GM23338 (cell line): Measurements from ENCODE around the gene NHERF1. TPM values are rescaled to one million over a fixed set of nuclear protein-coding genes. Genes with fewer than 3 reads are reported as not detected.

Experiments used
- ATAC-seq: fragments of 200-7000 bp; cut with Tn5 transposase; 3 replicates; pipeline ENCODE4 v1.9.1; 2020
- DNase-seq: peaks from one replicate; pipeline ENCODE4 v3.0.0-alpha.2; 2015; ENCODE audit warnings: low spot score
- H2AFZ ChIP-seq: fragments of 200-600 bp; sonication (generic); 2 replicates; pipeline ENCODE4 v1.8.0; 2016; ENCODE audit warnings: antibody characterized with exemption, mild to moderate bottlenecking, moderate library complexity
- H3F3A ChIP-seq: fragments of 200-600 bp; sonication (generic); replicated peaks from 2 replicates; pipeline ENCODE4 v1.8.0; 2017; ENCODE audit warnings: antibody characterized with exemption, mixed run types, low read depth
- H3K27ac ChIP-seq: fragments of 200-600 bp; sonication (generic); 2 replicates; pipeline ENCODE4 v1.6.1; 2016; ENCODE audit warnings: low read depth
- H3K27me3 ChIP-seq: fragments of 200-600 bp; sonication (generic); 2 replicates; pipeline ENCODE4 v1.8.0; 2016; ENCODE audit warnings: mild to moderate bottlenecking, mixed run types, moderate library complexity; ENCODE audit not compliant: insufficient read depth
- H3K36me3 ChIP-seq: fragments of 200-600 bp; sonication (generic); 2 replicates; pipeline ENCODE4 v1.8.0; 2016; ENCODE audit warnings: mild to moderate bottlenecking; ENCODE audit not compliant: insufficient read depth
- H3K4me1 ChIP-seq: fragments of 200-600 bp; sonication (generic); 2 replicates; pipeline ENCODE4 v1.8.0; 2016; ENCODE audit warnings: mild to moderate bottlenecking, moderate library complexity; ENCODE audit not compliant: insufficient read depth
- H3K4me2 ChIP-seq: fragments of 200-600 bp; sonication (generic); 2 replicates; pipeline ENCODE4 v1.7.1; 2017; ENCODE audit warnings: mixed run types
- H3K4me3 ChIP-seq: fragments of 200-600 bp; sonication (generic); 2 replicates; pipeline ENCODE4 v1.6.1; 2016; ENCODE audit warnings: mixed run types
- H3K79me2 ChIP-seq: fragments of 200-600 bp; sonication (generic); replicated peaks from 2 replicates; pipeline ENCODE4 v1.8.0; 2017; ENCODE audit warnings: mild to moderate bottlenecking; ENCODE audit not compliant: insufficient read depth
- H3K9me2 ChIP-seq: fragments of 200-600 bp; sonication (generic); 2 replicates; pipeline ENCODE4 v1.8.0; 2017; ENCODE audit not compliant: insufficient read depth
- H4K20me1 ChIP-seq: fragments of 200-600 bp; sonication (generic); replicated peaks from 2 replicates; pipeline ENCODE4 v1.8.0; 2017; ENCODE audit warnings: mild to moderate bottlenecking; ENCODE audit not compliant: insufficient read depth
- H3K27ac Mint-ChIP-seq: 2 replicates; pipeline ENCODE4 v1.8.0; 2020; ENCODE audit warnings: inconsistent platforms, mild to moderate bottlenecking, moderate library complexity, mixed read lengths
- H3K27me3 Mint-ChIP-seq: 3 replicates; pipeline ENCODE4 v1.8.0; 2022; ENCODE audit warnings: low read depth, mild to moderate bottlenecking, moderate library complexity, mixed read lengths, inconsistent platforms; ENCODE audit not compliant: insufficient read depth, poor library complexity
- H3K36me3 Mint-ChIP-seq: 3 replicates; pipeline ENCODE4 v1.8.0; 2021; ENCODE audit warnings: low read depth, mild to moderate bottlenecking, inconsistent platforms, moderate library complexity, mixed read lengths
- H3K4me1 Mint-ChIP-seq: 3 replicates; pipeline ENCODE4 v1.8.0; 2020; ENCODE audit warnings: mild to moderate bottlenecking, inconsistent platforms, mixed read lengths
- H3K4me3 Mint-ChIP-seq: 3 replicates; pipeline ENCODE4 v1.8.0; 2021; ENCODE audit warnings: moderate library complexity, mild to moderate bottlenecking, inconsistent platforms, mixed read lengths
- H3K9me3 Mint-ChIP-seq: 3 replicates; pipeline ENCODE4 v1.8.0; 2020; ENCODE audit warnings: moderate library complexity, mild to moderate bottlenecking, inconsistent platforms, mixed read lengths
- CREB1 ChIP-seq: fragments of 250-450 bp; sonication (Bioruptor Pico); IDR thresholded peaks from 2 replicates; pipeline ENCODE4 v1.5.0; 2020; ENCODE audit warnings: low read depth, mild to moderate bottlenecking, moderate library complexity
- EZH2 ChIP-seq: fragments of 200-600 bp; sonication (generic); IDR thresholded peaks from one replicate; pipeline ENCODE4 v1.8.0; 2017; ENCODE audit warnings: antibody characterized with exemption, mild to moderate bottlenecking, low read depth; ENCODE audit not compliant: unreplicated experiment
- EZH2phosphoT487 ChIP-seq: fragments of 200-600 bp; sonication (generic); IDR thresholded peaks from one replicate; pipeline ENCODE4 v1.8.1; 2018; ENCODE audit warnings: antibody characterized with exemption; ENCODE audit not compliant: unreplicated experiment
- JUNB ChIP-seq: IDR thresholded peaks from one replicate; pipeline ENCODE4 v1.6.1; 2016; ENCODE audit warnings: antibody characterized with exemption; ENCODE audit not compliant: unreplicated experiment
- NANOG ChIP-seq: IDR thresholded peaks from 2 replicates; pipeline ENCODE4 v1.6.1; 2016; ENCODE audit warnings: antibody characterized with exemption, borderline replicate concordance
- POLR2AphosphoS5 ChIP-seq: IDR thresholded peaks from 2 replicates; pipeline ENCODE4 v1.6.1; 2016; ENCODE audit warnings: antibody characterized with exemption, low read depth
- STAT1 ChIP-seq: IDR thresholded peaks from one replicate; pipeline ENCODE4 v1.6.1; 2016; ENCODE audit warnings: antibody characterized with exemption; ENCODE audit not compliant: unreplicated experiment
- ZNF114 ChIP-seq: fragments of 250-450 bp; sonication (Bioruptor Pico); IDR thresholded peaks from 2 replicates; pipeline ENCODE4 v1.5.0; 2020; ENCODE audit warnings: mild to moderate bottlenecking, moderate library complexity
- ZNF331 ChIP-seq: fragments of 250-450 bp; sonication (Bioruptor Pico); IDR thresholded peaks from 2 replicates; pipeline ENCODE4 v1.5.0; 2020; ENCODE audit warnings: low read depth, mild to moderate bottlenecking, moderate library complexity
- polyA plus RNA-seq: library from polyadenylated mRNA; unstranded; fragments of >200 nt; fragmentation: Nextera tagmentation; extraction: Ambion mirVana; gene quantifications from 2 replicates; pipeline ENCODE4 v1.2.1, GENCODE V29; 2016
- total RNA-seq: library from RNA; depleted of rRNA; stranded (reverse); fragments of >200 nt; shearing (Covaris generic); gene quantifications from 2 replicates; pipeline ENCODE4 v1.2.3, GENCODE V29; 2014
- TF ChIP-seq, protein P1 (sequence below): IDR thresholded peaks from 2 replicates; pipeline ENCODE4 v1.6.1; 2016; ENCODE audit warnings: antibody characterized with exemption
- TF ChIP-seq, protein P2 (sequence below): fragments of 250-450 bp; sonication (Bioruptor Pico); IDR thresholded peaks from 2 replicates; pipeline ENCODE4 v1.5.0; 2020; ENCODE audit warnings: mild to moderate bottlenecking, moderate library complexity
- TF ChIP-seq, protein P3 (sequence below), 2 experiments: fragments of 200-600 bp in 1 of 2; sonication (generic) in 1 of 2; conservative IDR thresholded peaks; 2 replicates each; pipeline versions ENCODE4 v1.5.1 to v1.6.1; 2016 to 2017; ENCODE audit warnings: antibody characterized with exemption in 2 of 2, low read depth in 2 of 2, mild to moderate bottlenecking in 2 of 2, moderate library complexity in 1 of 2
- TF ChIP-seq, protein P4 (sequence below): IDR thresholded peaks from one replicate; pipeline ENCODE4 v1.6.1; 2018; ENCODE audit warnings: antibody characterized with exemption; ENCODE audit not compliant: unreplicated experiment

Gene NHERF1
- total and polyA plus RNA-seq, 2 experiments from 2014 or later, result 48.8 to 100 TPM

DNA sequence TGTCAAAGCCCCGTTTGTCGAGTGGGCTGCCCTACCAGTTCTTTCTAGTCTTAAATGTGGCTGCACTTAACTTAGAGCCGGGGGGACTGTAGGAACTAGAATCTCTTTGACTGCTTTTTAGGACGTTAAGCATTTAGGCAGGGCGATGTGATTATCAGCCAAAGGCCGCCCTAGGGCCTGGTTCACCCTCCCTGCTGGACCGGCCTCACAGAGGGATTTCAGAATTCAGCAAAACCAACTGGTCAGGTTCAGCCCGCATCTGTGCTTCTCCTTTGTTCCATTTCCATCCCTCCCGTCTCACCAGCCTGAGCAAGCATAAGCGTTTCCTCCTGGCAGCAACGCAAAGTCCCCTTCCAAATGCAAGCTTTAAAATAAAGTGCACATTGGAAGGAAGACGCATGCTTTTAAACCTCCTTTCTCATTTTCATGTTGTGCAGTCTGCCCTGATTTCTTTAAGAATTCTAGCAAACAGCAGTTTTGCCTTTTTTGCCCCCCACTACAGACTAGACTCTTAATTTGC lies 44.2 kb downstream of the NHERF1 start:
- H3K4me3 ChIP-seq, result no peak overlapping the region
- no peaks in the 10 kb centered on the region for H3K9me2 ChIP-seq
- no peak overlapping the region; the same call in 2 of the 3 replicates for H3K4me3 Mint-ChIP-seq
- H3K4me2 ChIP-seq, result no peak overlapping the region
- peaks cover 53% of the 10 kb centered on the region for H3K36me3 Mint-ChIP-seq
- peaks cover 6% of the 10 kb centered on the region; the same call in 2 of the 3 replicates for H3K4me1 Mint-ChIP-seq
- no peak for ATAC-seq
- H3K9me3 Mint-ChIP-seq, result no peaks in the 10 kb centered on the region
- H3K36me3 ChIP-seq, result peaks cover 3% of the 10 kb centered on the region; the same call in 1 of the 2 replicates
- peaks cover 3% of the 10 kb centered on the region for H3K27me3 Mint-ChIP-seq
- no peaks in the 10 kb centered on the region for H3K27me3 ChIP-seq
- H3F3A ChIP-seq, result no peaks in the 10 kb centered on the region
- peaks cover 4% of the 10 kb centered on the region; the same call in 1 of the 2 replicates for H4K20me1 ChIP-seq
- no peak for DNase-seq
- no peaks in the 10 kb centered on the region for H3K79me2 ChIP-seq
- no peak for TF ChIP-seq NANOG
- no peak for TF ChIP-seq CREB1 (CRISPR knock-in tag)
- TF ChIP-seq, protein P1, sequence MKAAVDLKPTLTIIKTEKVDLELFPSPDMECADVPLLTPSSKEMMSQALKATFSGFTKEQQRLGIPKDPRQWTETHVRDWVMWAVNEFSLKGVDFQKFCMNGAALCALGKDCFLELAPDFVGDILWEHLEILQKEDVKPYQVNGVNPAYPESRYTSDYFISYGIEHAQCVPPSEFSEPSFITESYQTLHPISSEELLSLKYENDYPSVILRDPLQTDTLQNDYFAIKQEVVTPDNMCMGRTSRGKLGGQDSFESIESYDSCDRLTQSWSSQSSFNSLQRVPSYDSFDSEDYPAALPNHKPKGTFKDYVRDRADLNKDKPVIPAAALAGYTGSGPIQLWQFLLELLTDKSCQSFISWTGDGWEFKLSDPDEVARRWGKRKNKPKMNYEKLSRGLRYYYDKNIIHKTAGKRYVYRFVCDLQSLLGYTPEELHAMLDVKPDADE, result no peak
- TF ChIP-seq EZH2, result no peak
- TF ChIP-seq ZNF331, result no peak
- no peak for TF ChIP-seq JUNB
- no peak for TF ChIP-seq EZH2phosphoT487
- no peak for TF ChIP-seq ZNF114 (CRISPR knock-in tag)
- TF ChIP-seq, protein P2, sequence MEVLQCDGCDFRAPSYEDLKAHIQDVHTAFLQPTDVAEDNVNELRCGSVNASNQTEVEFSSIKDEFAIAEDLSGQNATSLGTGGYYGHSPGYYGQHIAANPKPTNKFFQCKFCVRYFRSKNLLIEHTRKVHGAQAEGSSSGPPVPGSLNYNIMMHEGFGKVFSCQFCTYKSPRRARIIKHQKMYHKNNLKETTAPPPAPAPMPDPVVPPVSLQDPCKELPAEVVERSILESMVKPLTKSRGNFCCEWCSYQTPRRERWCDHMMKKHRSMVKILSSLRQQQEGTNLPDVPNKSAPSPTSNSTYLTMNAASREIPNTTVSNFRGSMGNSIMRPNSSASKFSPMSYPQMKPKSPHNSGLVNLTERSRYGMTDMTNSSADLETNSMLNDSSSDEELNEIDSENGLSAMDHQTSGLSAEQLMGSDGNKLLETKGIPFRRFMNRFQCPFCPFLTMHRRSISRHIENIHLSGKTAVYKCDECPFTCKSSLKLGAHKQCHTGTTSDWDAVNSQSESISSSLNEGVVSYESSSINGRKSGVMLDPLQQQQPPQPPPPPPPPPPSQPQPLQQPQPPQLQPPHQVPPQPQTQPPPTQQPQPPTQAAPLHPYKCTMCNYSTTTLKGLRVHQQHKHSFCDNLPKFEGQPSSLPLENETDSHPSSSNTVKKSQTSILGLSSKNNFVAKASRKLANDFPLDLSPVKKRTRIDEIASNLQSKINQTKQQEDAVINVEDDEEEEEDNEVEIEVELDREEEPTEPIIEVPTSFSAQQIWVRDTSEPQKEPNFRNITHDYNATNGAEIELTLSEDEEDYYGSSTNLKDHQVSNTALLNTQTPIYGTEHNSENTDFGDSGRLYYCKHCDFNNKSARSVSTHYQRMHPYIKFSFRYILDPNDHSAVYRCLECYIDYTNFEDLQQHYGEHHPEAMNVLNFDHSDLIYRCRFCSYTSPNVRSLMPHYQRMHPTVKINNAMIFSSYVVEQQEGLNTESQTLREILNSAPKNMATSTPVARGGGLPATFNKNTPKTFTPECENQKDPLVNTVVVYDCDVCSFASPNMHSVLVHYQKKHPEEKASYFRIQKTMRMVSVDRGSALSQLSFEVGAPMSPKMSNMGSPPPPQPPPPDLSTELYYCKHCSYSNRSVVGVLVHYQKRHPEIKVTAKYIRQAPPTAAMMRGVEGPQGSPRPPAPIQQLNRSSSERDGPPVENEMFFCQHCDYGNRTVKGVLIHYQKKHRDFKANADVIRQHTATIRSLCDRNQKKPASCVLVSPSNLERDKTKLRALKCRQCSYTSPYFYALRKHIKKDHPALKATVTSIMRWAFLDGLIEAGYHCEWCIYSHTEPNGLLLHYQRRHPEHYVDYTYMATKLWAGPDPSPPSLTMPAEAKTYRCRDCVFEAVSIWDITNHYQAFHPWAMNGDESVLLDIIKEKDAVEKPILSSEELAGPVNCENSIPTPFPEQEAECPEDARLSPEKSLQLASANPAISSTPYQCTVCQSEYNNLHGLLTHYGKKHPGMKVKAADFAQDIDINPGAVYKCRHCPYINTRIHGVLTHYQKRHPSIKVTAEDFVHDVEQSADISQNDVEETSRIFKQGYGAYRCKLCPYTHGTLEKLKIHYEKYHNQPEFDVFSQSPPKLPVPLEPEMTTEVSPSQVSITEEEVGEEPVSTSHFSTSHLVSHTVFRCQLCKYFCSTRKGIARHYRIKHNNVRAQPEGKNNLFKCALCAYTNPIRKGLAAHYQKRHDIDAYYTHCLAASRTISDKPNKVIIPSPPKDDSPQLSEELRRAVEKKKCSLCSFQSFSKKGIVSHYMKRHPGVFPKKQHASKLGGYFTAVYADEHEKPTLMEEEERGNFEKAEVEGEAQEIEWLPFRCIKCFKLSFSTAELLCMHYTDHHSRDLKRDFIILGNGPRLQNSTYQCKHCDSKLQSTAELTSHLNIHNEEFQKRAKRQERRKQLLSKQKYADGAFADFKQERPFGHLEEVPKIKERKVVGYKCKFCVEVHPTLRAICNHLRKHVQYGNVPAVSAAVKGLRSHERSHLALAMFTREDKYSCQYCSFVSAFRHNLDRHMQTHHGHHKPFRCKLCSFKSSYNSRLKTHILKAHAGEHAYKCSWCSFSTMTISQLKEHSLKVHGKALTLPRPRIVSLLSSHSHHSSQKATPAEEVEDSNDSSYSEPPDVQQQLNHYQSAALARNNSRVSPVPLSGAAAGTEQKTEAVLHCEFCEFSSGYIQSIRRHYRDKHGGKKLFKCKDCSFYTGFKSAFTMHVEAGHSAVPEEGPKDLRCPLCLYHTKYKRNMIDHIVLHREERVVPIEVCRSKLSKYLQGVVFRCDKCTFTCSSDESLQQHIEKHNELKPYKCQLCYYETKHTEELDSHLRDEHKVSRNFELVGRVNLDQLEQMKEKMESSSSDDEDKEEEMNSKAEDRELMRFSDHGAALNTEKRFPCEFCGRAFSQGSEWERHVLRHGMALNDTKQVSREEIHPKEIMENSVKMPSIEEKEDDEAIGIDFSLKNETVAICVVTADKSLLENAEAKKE (CRISPR knock-in tag), result no peak
- TF ChIP-seq STAT1, result no peak
- TF ChIP-seq, protein P3, sequence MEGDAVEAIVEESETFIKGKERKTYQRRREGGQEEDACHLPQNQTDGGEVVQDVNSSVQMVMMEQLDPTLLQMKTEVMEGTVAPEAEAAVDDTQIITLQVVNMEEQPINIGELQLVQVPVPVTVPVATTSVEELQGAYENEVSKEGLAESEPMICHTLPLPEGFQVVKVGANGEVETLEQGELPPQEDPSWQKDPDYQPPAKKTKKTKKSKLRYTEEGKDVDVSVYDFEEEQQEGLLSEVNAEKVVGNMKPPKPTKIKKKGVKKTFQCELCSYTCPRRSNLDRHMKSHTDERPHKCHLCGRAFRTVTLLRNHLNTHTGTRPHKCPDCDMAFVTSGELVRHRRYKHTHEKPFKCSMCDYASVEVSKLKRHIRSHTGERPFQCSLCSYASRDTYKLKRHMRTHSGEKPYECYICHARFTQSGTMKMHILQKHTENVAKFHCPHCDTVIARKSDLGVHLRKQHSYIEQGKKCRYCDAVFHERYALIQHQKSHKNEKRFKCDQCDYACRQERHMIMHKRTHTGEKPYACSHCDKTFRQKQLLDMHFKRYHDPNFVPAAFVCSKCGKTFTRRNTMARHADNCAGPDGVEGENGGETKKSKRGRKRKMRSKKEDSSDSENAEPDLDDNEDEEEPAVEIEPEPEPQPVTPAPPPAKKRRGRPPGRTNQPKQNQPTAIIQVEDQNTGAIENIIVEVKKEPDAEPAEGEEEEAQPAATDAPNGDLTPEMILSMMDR (conservative IDR thresholded peaks at IDR 0.05; ENCODE audit: low read depth in 2 of 2), result no peak
- TF ChIP-seq, protein P4, sequence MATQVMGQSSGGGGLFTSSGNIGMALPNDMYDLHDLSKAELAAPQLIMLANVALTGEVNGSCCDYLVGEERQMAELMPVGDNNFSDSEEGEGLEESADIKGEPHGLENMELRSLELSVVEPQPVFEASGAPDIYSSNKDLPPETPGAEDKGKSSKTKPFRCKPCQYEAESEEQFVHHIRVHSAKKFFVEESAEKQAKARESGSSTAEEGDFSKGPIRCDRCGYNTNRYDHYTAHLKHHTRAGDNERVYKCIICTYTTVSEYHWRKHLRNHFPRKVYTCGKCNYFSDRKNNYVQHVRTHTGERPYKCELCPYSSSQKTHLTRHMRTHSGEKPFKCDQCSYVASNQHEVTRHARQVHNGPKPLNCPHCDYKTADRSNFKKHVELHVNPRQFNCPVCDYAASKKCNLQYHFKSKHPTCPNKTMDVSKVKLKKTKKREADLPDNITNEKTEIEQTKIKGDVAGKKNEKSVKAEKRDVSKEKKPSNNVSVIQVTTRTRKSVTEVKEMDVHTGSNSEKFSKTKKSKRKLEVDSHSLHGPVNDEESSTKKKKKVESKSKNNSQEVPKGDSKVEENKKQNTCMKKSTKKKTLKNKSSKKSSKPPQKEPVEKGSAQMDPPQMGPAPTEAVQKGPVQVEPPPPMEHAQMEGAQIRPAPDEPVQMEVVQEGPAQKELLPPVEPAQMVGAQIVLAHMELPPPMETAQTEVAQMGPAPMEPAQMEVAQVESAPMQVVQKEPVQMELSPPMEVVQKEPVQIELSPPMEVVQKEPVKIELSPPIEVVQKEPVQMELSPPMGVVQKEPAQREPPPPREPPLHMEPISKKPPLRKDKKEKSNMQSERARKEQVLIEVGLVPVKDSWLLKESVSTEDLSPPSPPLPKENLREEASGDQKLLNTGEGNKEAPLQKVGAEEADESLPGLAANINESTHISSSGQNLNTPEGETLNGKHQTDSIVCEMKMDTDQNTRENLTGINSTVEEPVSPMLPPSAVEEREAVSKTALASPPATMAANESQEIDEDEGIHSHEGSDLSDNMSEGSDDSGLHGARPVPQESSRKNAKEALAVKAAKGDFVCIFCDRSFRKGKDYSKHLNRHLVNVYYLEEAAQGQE, result no peak
- TF ChIP-seq POLR2AphosphoS5, result no peak
- H3K27ac ChIP-seq, result no peak overlapping the region
- H3K4me1 ChIP-seq, result no peaks in the 10 kb centered on the region
- no peak overlapping the region for H3K27ac Mint-ChIP-seq
- no peak overlapping the region for H2AFZ ChIP-seq
